Measurements from ENCODE around the gene MYPN. TPM values are rescaled to one million over a fixed set of nuclear protein-coding genes. Genes with fewer than 3 reads are reported as not detected.
A peak's percentile ranks its signal among the peaks of the same experiment; 100 is the strongest.

Gene MYPN
- total and polyA plus RNA-seq, 11 donors, result 33.4 to 240 (median 152) TPM

DNA sequence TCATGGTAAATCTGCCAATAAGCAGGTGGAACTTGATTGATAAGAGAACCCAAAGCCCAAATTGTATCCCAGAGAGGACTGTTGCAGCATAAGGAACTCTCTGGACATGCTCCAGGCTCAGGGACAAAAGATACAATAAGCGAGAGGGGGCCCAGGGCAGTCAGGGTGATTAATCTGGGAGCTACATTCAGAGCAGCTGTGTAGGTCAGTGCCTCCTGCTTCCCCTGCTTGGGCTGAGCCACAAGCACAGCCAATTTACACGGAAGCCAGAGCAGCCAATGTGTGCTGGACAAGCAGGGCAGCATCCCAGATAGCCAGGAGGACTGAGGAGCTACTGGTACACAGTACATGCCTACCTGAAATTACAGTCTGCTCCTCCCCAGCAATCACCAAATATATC, 24.2 kb downstream of the MYPN start:
- Histone ChIP-seq H3K4me3 (no peak overlapping the region), H3K27me3 (no peaks in the 10 kb centered on the region), H3K27ac (peak overlapping the region in 9 of 12 donors; percentile 18 to 92 (median 64)), H3K36me3 (no peaks in the 10 kb centered on the region), H3K9me3 (no peaks in the 10 kb centered on the region), H3K4me1 (peaks cover 0 to 36% (median 16%) of the 10 kb centered on the region in 12 donors)
- peak; percentile 69 to 93 (median 80) for ATAC-seq
- TF ChIP-seq, protein P1, sequence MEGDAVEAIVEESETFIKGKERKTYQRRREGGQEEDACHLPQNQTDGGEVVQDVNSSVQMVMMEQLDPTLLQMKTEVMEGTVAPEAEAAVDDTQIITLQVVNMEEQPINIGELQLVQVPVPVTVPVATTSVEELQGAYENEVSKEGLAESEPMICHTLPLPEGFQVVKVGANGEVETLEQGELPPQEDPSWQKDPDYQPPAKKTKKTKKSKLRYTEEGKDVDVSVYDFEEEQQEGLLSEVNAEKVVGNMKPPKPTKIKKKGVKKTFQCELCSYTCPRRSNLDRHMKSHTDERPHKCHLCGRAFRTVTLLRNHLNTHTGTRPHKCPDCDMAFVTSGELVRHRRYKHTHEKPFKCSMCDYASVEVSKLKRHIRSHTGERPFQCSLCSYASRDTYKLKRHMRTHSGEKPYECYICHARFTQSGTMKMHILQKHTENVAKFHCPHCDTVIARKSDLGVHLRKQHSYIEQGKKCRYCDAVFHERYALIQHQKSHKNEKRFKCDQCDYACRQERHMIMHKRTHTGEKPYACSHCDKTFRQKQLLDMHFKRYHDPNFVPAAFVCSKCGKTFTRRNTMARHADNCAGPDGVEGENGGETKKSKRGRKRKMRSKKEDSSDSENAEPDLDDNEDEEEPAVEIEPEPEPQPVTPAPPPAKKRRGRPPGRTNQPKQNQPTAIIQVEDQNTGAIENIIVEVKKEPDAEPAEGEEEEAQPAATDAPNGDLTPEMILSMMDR (IDR thresholded peaks at IDR 0.05), result no peak
- no peak for TF ChIP-seq POLR2A (IDR thresholded peaks at IDR 0.05)
- intact Hi-C loops (cut with DNase I), result no loop called here
- WGBS, 4 donors, result 23 to 46% (median 36%) methylated on average over 2 of the region's 2 CpGs
- peak in 4 of 5 donors; percentile 39 to 73 (median 60) for DNase-seq

DNA sequence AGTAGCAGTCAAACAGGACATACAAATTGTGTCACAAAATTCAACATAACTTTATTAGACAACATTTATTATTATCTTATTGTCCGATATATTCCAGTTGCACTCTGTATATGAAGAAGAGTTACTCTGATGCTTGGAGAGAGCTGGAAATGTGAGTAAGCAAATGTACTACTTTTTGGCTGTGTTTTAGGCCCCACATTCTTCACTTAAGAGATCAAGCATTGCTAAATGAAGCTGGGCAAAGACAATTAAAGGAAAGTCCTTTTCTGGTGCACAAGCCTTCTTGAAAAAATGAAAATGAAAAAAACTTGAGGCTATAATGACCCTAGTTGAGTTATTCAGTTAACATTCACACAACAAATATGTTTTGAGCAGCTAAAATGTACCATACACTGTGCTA, 26.1 kb downstream of the MYPN start:
- TF ChIP-seq, protein P1 (IDR thresholded peaks at IDR 0.05), result no peak
- Histone ChIP-seq H3K4me1 (peaks cover 0 to 44% (median 19%) of the 10 kb centered on the region in 12 donors), H3K9me3 (no peaks in the 10 kb centered on the region), H3K27me3 (no peaks in the 10 kb centered on the region), H3K4me3 (peak overlapping the region in 1 of 12 donors; percentile 15), H3K36me3 (no peaks in the 10 kb centered on the region), H3K27ac (peak overlapping the region; percentile 54 to 92 (median 80))
- WGBS, 4 donors, result 68 to 84% (median 80%) methylated on average over 1 of the region's 1 CpG
- intact Hi-C loops (cut with DNase I), result no loop called here
- DNase-seq (no peak), ATAC-seq (no peak)

DNA sequence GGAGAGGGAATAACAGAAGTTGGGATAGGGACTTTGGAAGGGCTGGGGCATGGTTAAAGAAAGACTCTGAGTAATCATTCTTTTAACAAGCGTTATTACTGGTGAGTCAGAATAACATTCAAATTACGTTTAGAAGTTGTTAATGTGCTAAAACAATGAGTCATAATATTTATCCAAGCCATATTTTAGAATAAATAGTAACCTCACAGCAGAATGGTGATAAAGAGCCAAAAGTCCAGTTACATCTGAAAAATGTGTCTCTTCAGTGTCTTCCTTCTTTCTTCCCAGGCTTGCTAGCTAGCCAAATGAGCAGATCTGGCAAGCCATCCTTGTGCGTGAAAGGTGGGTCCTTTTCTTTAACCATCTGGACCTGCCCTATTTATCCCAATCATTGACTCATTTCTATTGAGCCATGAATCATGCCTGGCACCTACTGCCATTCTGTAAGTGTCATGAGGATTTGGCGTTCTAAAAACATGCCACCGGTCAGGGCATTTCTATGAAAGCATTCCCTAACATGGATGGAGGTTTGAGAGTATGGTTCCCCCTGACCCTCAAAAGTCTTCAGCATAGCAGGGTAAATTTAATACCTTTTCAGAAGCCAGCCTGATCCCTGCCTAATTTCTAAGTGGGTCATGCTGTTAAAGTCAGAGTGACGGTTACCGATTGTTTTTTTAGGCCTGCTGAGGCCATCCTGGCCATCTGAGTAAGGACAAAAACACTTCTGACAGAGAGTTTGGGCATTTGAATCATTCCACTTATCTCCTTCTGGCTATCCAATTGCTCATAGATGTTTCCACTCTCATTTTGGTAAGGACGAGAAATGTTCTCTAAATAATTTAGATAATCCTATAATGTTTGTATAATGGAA, 26.9 kb downstream of the MYPN start:
- intact Hi-C loops (cut with DNase I), result no loop called here

DNA sequence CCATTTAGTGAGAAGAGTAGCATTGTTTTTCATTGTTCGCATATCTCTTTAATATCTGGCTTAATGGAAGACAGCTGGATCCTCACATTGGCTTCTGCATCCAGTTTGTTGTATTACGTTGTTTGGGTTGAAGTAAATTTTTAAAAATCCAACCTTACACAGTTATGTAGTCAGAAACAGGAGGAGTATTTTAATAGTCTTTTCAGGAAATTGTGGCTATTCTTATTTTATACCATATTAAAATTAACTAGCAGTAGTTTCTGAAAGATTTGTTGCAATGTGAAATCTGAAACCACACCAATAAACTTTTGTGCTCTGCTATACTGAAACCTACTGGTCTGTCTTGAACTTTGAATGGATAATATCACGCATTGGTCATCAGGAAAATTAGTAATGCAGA, 27.9 kb downstream of the MYPN start:
- DNase-seq, result no peak
- no peak overlapping the region for H3K4me3 ChIP-seq
- peaks cover 0 to 44% (median 19%) of the 10 kb centered on the region in 12 donors for H3K4me1 ChIP-seq
- no peak for ATAC-seq
- 84 to 92% (median 87%) methylated on average over 3 of the region's 3 CpGs for WGBS, 4 donors
- H3K36me3 ChIP-seq, result no peaks in the 10 kb centered on the region
- intact Hi-C loops (cut with DNase I), result no loop called here
- peak overlapping the region in 10 of 12 donors; percentile 54 to 92 (median 82) for H3K27ac ChIP-seq
- no peak for TF ChIP-seq POLR2A (IDR thresholded peaks at IDR 0.05)
- TF ChIP-seq, protein P1 (IDR thresholded peaks at IDR 0.05), result no peak
- H3K27me3 ChIP-seq, result no peaks in the 10 kb centered on the region
- no peaks in the 10 kb centered on the region for H3K9me3 ChIP-seq

More for the DNA sequence above, 26.9 kb downstream of the MYPN start:
- TF ChIP-seq POLR2A (IDR thresholded peaks at IDR 0.05), result no peak
- TF ChIP-seq, protein P1 (IDR thresholded peaks at IDR 0.05), result no peak
- Histone ChIP-seq H3K4me3 (peak overlapping the region in 1 of 12 donors; percentile 15), H3K9me3 (no peaks in the 10 kb centered on the region), H3K36me3 (no peaks in the 10 kb centered on the region), H3K27me3 (no peaks in the 10 kb centered on the region), H3K4me1 (peaks cover 0 to 44% (median 19%) of the 10 kb centered on the region in 12 donors), H3K27ac (peak overlapping the region; percentile 54 to 92 (median 80))
- ATAC-seq (peak; percentile 40 to 76 (median 63)), DNase-seq (peak in 1 of 5 donors; percentile 41)
- WGBS, 4 donors, result 41 to 46% (median 44%) methylated on average over 8 of the region's 8 CpGs
